Activated naive CD4-positive, alpha-beta T cell treated with anti-CD3 and anti-CD28 coated beads, Interleukin-2, amount 10 ng/mL, durations not matched to agents 7 days and 5 days (primary cell): ENCODE measurements around the gene RRP9.
"Not testable (repeated sequence)": the region's sequence is repeated elsewhere in the genome, so short reads cannot be mapped to it uniquely, and the experiment has no call there.

Source experiments
- CTCF ChIA-PET: fragments of 350-600 bp; sonication (Branson Sonifier 250); formaldehyde crosslinking; loops from one replicate; lab custom pipeline; 2021; ENCODE audit warnings: antibody characterized with exemption; lab: Charles Lee
- DNase-seq: peaks from one replicate; pipeline ENCODE4 v3.0.0-alpha.2; 2020
- H3K27ac Mint-ChIP-seq: one replicate; pipeline ENCODE4 v1.8.0; 2021; ENCODE audit warnings: mild to moderate bottlenecking, moderate library complexity, mixed read lengths
- H3K27me3 Mint-ChIP-seq: one replicate; pipeline ENCODE4 v1.8.0; 2021; ENCODE audit warnings: mild to moderate bottlenecking, mixed read lengths
- H3K36me3 Mint-ChIP-seq: one replicate; pipeline ENCODE4 v1.8.0; 2021; ENCODE audit warnings: mixed read lengths
- H3K4me1 Mint-ChIP-seq: one replicate; pipeline ENCODE4 v1.8.0; 2021; ENCODE audit warnings: mixed read lengths
- H3K4me3 Mint-ChIP-seq: one replicate; pipeline ENCODE4 v1.8.0; 2021; ENCODE audit warnings: mild to moderate bottlenecking, moderate library complexity, mixed read lengths
- H3K9me3 Mint-ChIP-seq: one replicate; pipeline ENCODE4 v1.8.0; 2021; ENCODE audit warnings: mixed read lengths

Gene RRP9

GRCh38 chr3:51904034-51904823, 37.5 kb downstream of the RRP9 start:
- H3K36me3 Mint-ChIP-seq: no peaks in the 10 kb centered on the region
- DNase-seq: no peak
- H3K27me3 Mint-ChIP-seq: peaks cover 38% of the 10 kb centered on the region
- no peak overlapping the region for H3K27ac Mint-ChIP-seq
- H3K9me3 Mint-ChIP-seq: peaks cover 18% of the 10 kb centered on the region
- no peak overlapping the region for H3K4me3 Mint-ChIP-seq
- CTCF ChIA-PET: no interaction called here
- H3K4me1 Mint-ChIP-seq: no peaks in the 10 kb centered on the region

- DNase-seq, H3K36me3 Mint-ChIP-seq, H3K27ac Mint-ChIP-seq, CTCF ChIA-PET, H3K4me1 Mint-ChIP-seq, H3K4me3 Mint-ChIP-seq: not testable (repeated sequence)
- H3K9me3 Mint-ChIP-seq: peaks cover 11% of the 10 kb centered on the region
- peaks cover 43% of the 10 kb centered on the region for H3K27me3 Mint-ChIP-seq
These were observed 39.3 kb downstream of the RRP9 start for GRCh38 chr3:51902361-51902760.

DNA sequence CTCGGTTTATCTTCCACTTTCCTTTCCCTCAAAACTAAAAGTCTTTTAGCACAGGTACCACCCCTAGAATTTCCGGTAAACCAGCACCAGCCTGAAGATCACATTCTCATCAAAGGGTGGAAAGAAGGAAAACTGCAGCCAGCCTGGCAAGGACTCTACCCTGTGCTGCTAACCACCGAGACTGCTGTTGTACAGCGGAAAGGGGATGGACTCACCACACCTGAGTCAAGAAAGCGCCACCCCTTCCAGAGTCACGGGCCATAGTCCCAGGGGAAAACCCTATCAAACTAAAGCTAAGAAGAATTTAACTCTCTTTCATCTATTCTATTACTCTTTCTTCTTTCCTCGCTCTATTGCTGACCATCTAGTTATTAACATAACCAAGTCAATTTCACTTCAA, 41.7 kb downstream of the RRP9 start:
- peaks cover 48% of the 10 kb centered on the region for H3K27me3 Mint-ChIP-seq

DNA sequence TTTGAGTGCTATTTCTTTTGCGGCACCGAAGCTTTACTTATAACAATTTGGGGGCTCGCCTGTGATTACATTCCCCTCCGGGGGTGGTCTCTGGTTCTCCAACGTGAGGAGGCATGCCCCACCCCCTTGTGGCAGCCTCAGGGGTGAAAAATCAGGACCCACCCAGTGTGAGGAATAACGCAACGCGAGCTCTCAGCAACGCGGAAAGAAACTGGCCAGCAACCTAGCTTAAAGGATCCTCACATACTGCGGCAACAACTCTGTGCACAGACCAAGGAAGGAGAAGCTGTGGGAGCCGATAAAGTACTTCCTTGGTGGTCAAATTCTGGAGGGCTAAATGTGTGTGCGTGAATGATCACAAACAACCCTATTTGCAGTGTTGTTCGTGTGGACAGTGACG, 44.3 kb downstream of the RRP9 start:
- Mint-ChIP-seq H3K36me3 (no peaks in the 10 kb centered on the region), H3K27ac (no peak overlapping the region), H3K9me3 (no peaks in the 10 kb centered on the region), H3K4me1 (no peaks in the 10 kb centered on the region), H3K4me3 (no peak overlapping the region), H3K27me3 (peaks cover 45% of the 10 kb centered on the region)
- no peak for DNase-seq
- CTCF ChIA-PET: no interaction called here

More for the DNA sequence above, 41.7 kb downstream of the RRP9 start:
- H3K27ac Mint-ChIP-seq, H3K36me3 Mint-ChIP-seq, H3K4me1 Mint-ChIP-seq, CTCF ChIA-PET, DNase-seq, H3K9me3 Mint-ChIP-seq, H3K4me3 Mint-ChIP-seq: not testable (repeated sequence)

DNA sequence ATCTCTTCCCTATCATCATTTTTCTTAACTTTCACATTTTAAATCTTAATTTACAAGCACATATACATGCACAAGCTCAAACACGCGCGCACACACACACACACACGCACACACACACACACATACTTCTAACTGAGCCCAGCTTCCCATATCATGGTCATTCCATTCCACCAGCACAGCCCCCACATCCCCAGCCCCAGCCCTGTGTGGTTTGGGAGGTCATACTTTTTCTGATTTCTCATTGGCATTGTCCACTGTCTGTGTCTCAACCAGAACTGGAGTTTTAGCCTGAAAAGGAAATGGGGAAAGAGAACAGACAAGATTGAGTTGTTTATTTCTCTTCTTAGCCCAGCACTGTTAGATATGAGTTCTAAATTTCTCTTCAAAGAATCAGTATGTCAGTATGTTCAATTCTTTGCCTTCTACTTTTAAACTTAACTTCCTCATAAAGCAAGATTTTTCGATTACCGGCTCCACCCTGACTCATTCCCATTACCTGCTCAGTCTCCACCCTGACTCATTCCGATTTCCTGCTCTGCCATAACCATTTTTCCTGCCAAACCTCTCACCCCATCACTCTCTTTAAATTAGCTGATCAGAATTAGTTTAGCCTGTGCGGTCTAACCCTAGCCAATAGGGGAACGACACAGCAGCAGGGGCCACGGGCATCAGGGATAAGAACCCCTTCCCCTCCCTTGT, 44.9 kb downstream of the RRP9 start:
- H3K27me3 Mint-ChIP-seq: peaks cover 52% of the 10 kb centered on the region

GRCh38 chr3:51894939-51895338, 46.8 kb downstream of the RRP9 start:
- CTCF ChIA-PET: no interaction called here
- H3K4me3 Mint-ChIP-seq: no peak overlapping the region
- no peaks in the 10 kb centered on the region for H3K9me3 Mint-ChIP-seq
- peaks cover 55% of the 10 kb centered on the region for H3K27me3 Mint-ChIP-seq
- H3K36me3 Mint-ChIP-seq: no peaks in the 10 kb centered on the region
- H3K27ac Mint-ChIP-seq: no peak overlapping the region
- no peak for DNase-seq
- H3K4me1 Mint-ChIP-seq: peaks cover 11% of the 10 kb centered on the region

More for the DNA sequence above, 44.9 kb downstream of the RRP9 start:
- H3K27ac Mint-ChIP-seq: no peak overlapping the region
- no peaks in the 10 kb centered on the region for H3K36me3 Mint-ChIP-seq
- DNase-seq: no peak
- peaks cover 3% of the 10 kb centered on the region for H3K4me1 Mint-ChIP-seq
- CTCF ChIA-PET: no interaction called here
- no peaks in the 10 kb centered on the region for H3K9me3 Mint-ChIP-seq
- H3K4me3 Mint-ChIP-seq: no peak overlapping the region

DNA sequence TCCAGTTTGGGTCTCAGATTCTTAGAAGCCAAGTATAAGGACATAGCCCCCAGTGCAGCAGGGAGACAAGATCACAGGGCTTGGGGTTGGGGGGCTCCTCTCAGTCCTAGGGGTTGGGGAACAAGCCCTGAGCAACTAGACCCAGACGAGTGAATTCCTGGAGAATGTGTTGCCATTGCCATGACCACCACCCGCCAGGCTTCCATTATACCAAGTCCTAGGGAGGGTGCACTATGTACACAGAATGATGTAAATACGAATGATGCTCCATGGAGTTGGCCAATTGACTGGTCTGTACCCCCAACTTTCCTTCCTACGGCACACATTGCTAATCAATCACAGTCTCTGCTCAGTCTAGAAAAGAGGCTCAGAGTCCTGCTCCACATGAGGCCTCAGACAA, 47.3 kb downstream of the RRP9 start:
- Mint-ChIP-seq H3K36me3 (no peaks in the 10 kb centered on the region), H3K4me1 (peaks cover 11% of the 10 kb centered on the region), H3K4me3 (no peak overlapping the region), H3K27me3 (peaks cover 56% of the 10 kb centered on the region), H3K27ac (no peak overlapping the region), H3K9me3 (no peaks in the 10 kb centered on the region)
- CTCF ChIA-PET: no interaction called here
- DNase-seq: no peak

DNA sequence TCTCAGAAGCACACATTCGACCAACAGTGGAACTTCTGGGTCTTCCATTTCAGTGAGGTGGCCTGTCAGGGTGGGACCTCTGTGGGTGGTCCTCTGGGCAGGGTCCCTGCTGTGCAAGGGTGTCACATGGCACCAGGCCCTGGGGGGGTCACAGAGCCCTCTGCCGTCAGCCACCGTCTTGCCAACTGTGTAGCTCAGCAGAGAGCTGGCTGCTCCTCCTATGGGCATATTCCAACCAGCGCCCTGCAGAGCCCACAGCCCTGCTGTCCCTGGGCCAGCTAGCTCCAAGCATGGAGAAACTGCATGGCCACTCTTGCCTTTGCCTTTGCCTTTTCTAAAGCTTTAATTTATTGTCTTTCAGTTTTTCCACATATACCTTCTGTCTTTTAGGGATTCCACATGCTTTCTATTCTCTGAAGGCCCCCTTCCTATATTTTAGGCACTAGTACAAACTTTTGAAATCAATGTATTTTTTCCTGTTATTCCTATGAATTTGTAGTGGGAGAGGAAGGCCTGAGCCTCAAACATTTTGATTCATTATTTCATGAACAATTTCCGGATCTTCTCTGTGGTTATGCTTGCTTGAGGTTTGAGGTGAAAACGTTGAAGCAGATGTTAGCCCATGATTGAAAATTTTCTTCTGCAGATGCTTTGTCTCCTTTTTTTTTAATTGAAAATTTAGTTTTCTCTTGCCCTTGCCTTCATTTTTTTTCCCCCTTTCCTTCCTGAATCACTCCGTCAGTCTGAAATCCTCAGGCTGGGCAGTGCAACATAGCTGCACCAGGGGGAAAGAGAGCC, 50.3 kb downstream of the RRP9 start:
- DNase-seq: no peak

GRCh38 chr3:51888463-51889105, 53.1 kb downstream of the RRP9 start:
- H3K4me3 Mint-ChIP-seq: no peak overlapping the region
- DNase-seq: no peak
- CTCF ChIA-PET: no interaction called here
- peaks cover 35% of the 10 kb centered on the region for H3K27me3 Mint-ChIP-seq
- peaks cover 11% of the 10 kb centered on the region for H3K4me1 Mint-ChIP-seq
- H3K27ac Mint-ChIP-seq: no peak overlapping the region
- no peaks in the 10 kb centered on the region for H3K36me3 Mint-ChIP-seq
- no peaks in the 10 kb centered on the region for H3K9me3 Mint-ChIP-seq

More for the DNA sequence above, 50.3 kb downstream of the RRP9 start:
- CTCF ChIA-PET: no interaction called here
- no peaks in the 10 kb centered on the region for H3K9me3 Mint-ChIP-seq
- H3K4me3 Mint-ChIP-seq: no peak overlapping the region
- no peaks in the 10 kb centered on the region for H3K36me3 Mint-ChIP-seq
- H3K4me1 Mint-ChIP-seq: peaks cover 11% of the 10 kb centered on the region
- peaks cover 37% of the 10 kb centered on the region for H3K27me3 Mint-ChIP-seq
- no peak overlapping the region for H3K27ac Mint-ChIP-seq

GRCh38 chr3:51887620-51888019, 54.1 kb downstream of the RRP9 start:
- peaks cover 11% of the 10 kb centered on the region for H3K4me1 Mint-ChIP-seq
- no peak overlapping the region for H3K4me3 Mint-ChIP-seq
- DNase-seq: no peak
- CTCF ChIA-PET: no interaction called here
- no peaks in the 10 kb centered on the region for H3K9me3 Mint-ChIP-seq
- H3K27ac Mint-ChIP-seq: no peak overlapping the region
- no peaks in the 10 kb centered on the region for H3K36me3 Mint-ChIP-seq
- peaks cover 36% of the 10 kb centered on the region for H3K27me3 Mint-ChIP-seq

DNA sequence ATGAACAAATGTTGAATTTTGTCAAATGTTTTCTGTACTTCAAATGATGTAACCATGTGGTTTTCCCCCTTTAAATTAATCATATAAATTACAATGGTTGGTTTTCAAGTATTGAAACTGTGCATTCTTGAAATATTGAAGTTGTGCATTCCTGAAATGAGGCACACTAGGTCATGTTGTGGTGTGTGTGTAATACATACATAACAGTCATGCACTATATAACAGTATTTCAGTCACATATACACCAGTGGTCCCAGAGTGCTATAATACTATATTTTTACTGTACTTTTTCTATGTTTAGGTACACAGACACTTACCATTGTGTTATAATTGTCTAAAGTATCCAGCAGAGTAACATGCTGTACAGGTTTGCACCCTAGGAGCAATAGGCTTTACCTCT, 55.3 kb downstream of the RRP9 start:
- CTCF ChIA-PET: no interaction called here
- no peak overlapping the region for H3K4me3 Mint-ChIP-seq
- DNase-seq: no peak
- H3K36me3 Mint-ChIP-seq: no peaks in the 10 kb centered on the region
- H3K9me3 Mint-ChIP-seq: no peaks in the 10 kb centered on the region
- H3K27me3 Mint-ChIP-seq: peaks cover 27% of the 10 kb centered on the region
- H3K4me1 Mint-ChIP-seq: peaks cover 5% of the 10 kb centered on the region
- no peak overlapping the region for H3K27ac Mint-ChIP-seq
